Transverse colon (tissue), 4 donors: ENCODE data around the gene KIAA1217. TPM values are rescaled to one million over a fixed set of nuclear protein-coding genes. Genes with fewer than 3 reads are reported as not detected.
"Not testable (repeated sequence)": the region's sequence is repeated elsewhere in the genome, so short reads cannot be mapped to it uniquely, and the experiment has no call there.

Source experiments
- DNase-seq: peaks from one replicate; pipeline ENCODE4 v3.0.0-alpha.2; 2019
- H3K27ac ChIP-seq, 4 donors: fragments of 200-600 bp; sonication (generic); 2 replicates each; pipeline ENCODE4 v1.5.1; 2016 to 2018; ENCODE audit warnings: inconsistent platforms in 4 of 4
- H3K27me3 ChIP-seq: fragments of 200-600 bp; sonication (generic); 2 replicates; pipeline ENCODE4 v1.5.1; 2017; ENCODE audit warnings: inconsistent platforms
- H3K36me3 ChIP-seq, 4 donors: fragments of 200-600 bp; sonication (generic); 2 replicates each; pipeline ENCODE4 v1.5.1; 2017 to 2019; ENCODE audit warnings: inconsistent platforms in 4 of 4
- H3K4me1 ChIP-seq, 4 donors: fragments of 200-600 bp; sonication (generic); 2 replicates each; pipeline ENCODE4 v1.5.1; 2017 to 2020; ENCODE audit warnings: inconsistent platforms in 4 of 4
- H3K4me3 ChIP-seq, 4 donors: fragments of 200-600 bp; sonication (generic); 1 replicate in 1 of 4; 2 replicates in 3 of 4; pipeline versions ENCODE4 v1.5.1 to v1.6.1; 2017 to 2019; ENCODE audit warnings: inconsistent platforms in 4 of 4
- H3K9me3 ChIP-seq, 2 donors: fragments of 200-600 bp; sonication (generic); 2 replicates each; pipeline ENCODE4 v1.5.1; 2017 to 2019; ENCODE audit warnings: inconsistent platforms in 2 of 2
- CTCF ChIP-seq, 5 experiments: fragments of 200-600 bp in 3 of 5; fragments of 450-650 bp in 2 of 5; sonication (generic) in 3 of 5; IDR thresholded peaks; 1 replicate in 2 of 5; 2 replicates in 3 of 5; pipeline ENCODE4 v1.5.1; 2016 to 2017; ENCODE audit warnings: antibody characterized with exemption in 5 of 5, inconsistent platforms in 3 of 5, mild to moderate bottlenecking in 2 of 5, moderate library complexity in 1 of 5
- EP300 ChIP-seq: sonication (generic); formaldehyde crosslinking; IDR thresholded peaks from one replicate; pipeline ENCODE4 v1.6.1; 2017; ENCODE audit warnings: antibody characterized with exemption, low read depth
- POLR2A ChIP-seq: fragments of 450-650 bp; IDR thresholded peaks from one replicate; pipeline ENCODE4 v1.6.1; 2016; ENCODE audit warnings: antibody characterized with exemption, mild to moderate bottlenecking, moderate library complexity
- POLR2AphosphoS5 ChIP-seq, 3 donors: sonication (generic); formaldehyde crosslinking; IDR thresholded peaks; one replicate each; pipeline ENCODE4 v1.6.1; 2016; ENCODE audit warnings: antibody characterized with exemption in 3 of 3
- WGBS, 2 donors: methylation state at CpG; one replicate each; pipeline ENCODE4 v1.1.5; 2018; ENCODE audit warnings: low coverage in 1 of 2; 5-methylcytosine and 5-hydroxymethylcytosine counted together
- in situ Hi-C, 4 donors: fragments of 200-750 bp; cut with MboI; loops; one replicate each; pipeline versions ENCODE4 v1.15.0 to v1.15.1; 2017; ENCODE audit warnings: low sequenced_read_pairs in 3 of 4, low pct_ligation_motif_present in 1 of 4, low pct_unique_long_range_greater_than_20kb in 1 of 4
- intact Hi-C: fragments of 100-400 bp; cut with DNase I; formaldehyde crosslinking; loops from one replicate; pipeline ENCODE4 v1.15.1; 2023; ENCODE audit warnings: low total_unique reads
- total RNA-seq, 4 donors: library from RNA; depleted of rRNA; stranded (reverse); fragments of >200 nt; gene quantifications; one replicate each; pipeline ENCODE4 v1.1.0, GENCODE V29; 2016

Gene KIAA1217
- total RNA-seq, 4 donors from 2014 or later, result 56.5 to 175 (median 72.0) TPM

- no peaks in the 10 kb centered on the region for H3K4me1 ChIP-seq
- H3K4me3 ChIP-seq, result no peak overlapping the region
- H3K9me3 ChIP-seq, result no peaks in the 10 kb centered on the region
- TF ChIP-seq POLR2AphosphoS5 (IDR thresholded peaks at IDR 0.05) (no peak), POLR2A (no peak), EP300 (no peak), CTCF (IDR thresholded peaks at IDR 0.05) (no peak)
- no peaks in the 10 kb centered on the region for H3K36me3 ChIP-seq
- DNase-seq, result no peak
- no peaks in the 10 kb centered on the region for H3K27me3 ChIP-seq
- WGBS, 2 donors, result 90 to 95% methylated on average over 7 to 13 of the region's 13 CpGs
- in situ Hi-C loops, result no loop called here
- intact Hi-C loops, result no loop called here
- H3K27ac ChIP-seq, result no peak overlapping the region
Observed at GRCh38 chr10:24440817-24441797, 232.2 kb downstream of the KIAA1217 start.

- intact Hi-C loops, result no loop called here
- WGBS, 2 donors, result 81 to 100% methylated on average over 1 of the region's 1 CpG
- TF ChIP-seq CTCF (IDR thresholded peaks at IDR 0.05) (no peak), EP300 (no peak), POLR2AphosphoS5 (IDR thresholded peaks at IDR 0.05) (no peak), POLR2A (no peak)
- Histone ChIP-seq H3K27ac (no peak overlapping the region), H3K27me3 (no peaks in the 10 kb centered on the region), H3K36me3 (no peaks in the 10 kb centered on the region), H3K9me3 (no peaks in the 10 kb centered on the region), H3K4me1 (no peaks in the 10 kb centered on the region), H3K4me3 (no peak overlapping the region)
- DNase-seq, result no peak
- in situ Hi-C loops, result no loop called here
Observed at GRCh38 chr10:24442234-24442633, 233.3 kb downstream of the KIAA1217 start.

GRCh38 chr10:24442641-24443174 lies 233.8 kb downstream of the KIAA1217 start:
- H3K27me3 ChIP-seq, H3K9me3 ChIP-seq, H3K4me1 ChIP-seq, H3K27ac ChIP-seq, H3K36me3 ChIP-seq, H3K4me3 ChIP-seq, intact Hi-C loops, DNase-seq, in situ Hi-C loops: not testable (repeated sequence)
- WGBS, 2 donors, result 82 to 94% methylated on average over 2 of the region's 2 CpGs

- intact Hi-C loops, result no loop called here
- peaks cover 0 to 9% (median 4%) of the 10 kb centered on the region in 4 donors for H3K4me1 ChIP-seq
- no peaks in the 10 kb centered on the region for H3K27me3 ChIP-seq
- no peak overlapping the region for H3K27ac ChIP-seq
- DNase-seq, result no peak
- in situ Hi-C loops, result no loop called here
- H3K9me3 ChIP-seq, result no peaks in the 10 kb centered on the region
- 73 to 81% methylated on average over 4 of the region's 4 CpGs for WGBS, 2 donors
- no peaks in the 10 kb centered on the region for H3K36me3 ChIP-seq
- H3K4me3 ChIP-seq, result no peak overlapping the region
- TF ChIP-seq EP300 (no peak), CTCF (IDR thresholded peaks at IDR 0.05) (no peak), POLR2A (no peak), POLR2AphosphoS5 (IDR thresholded peaks at IDR 0.05) (no peak)
Observed at GRCh38 chr10:24444337-24444736, 235.4 kb downstream of the KIAA1217 start.

- H3K27ac ChIP-seq, in situ Hi-C loops, intact Hi-C loops, H3K36me3 ChIP-seq, H3K9me3 ChIP-seq, DNase-seq, H3K4me3 ChIP-seq, H3K27me3 ChIP-seq: not testable (repeated sequence)
- peaks cover 0 to 20% (median 4%) of the 10 kb centered on the region in 4 donors for H3K4me1 ChIP-seq
- WGBS, 2 donors, result 93% methylated on average over 2 of the region's 2 CpGs; no CpG with 5 or more reads in 1 of the 2 donors
Observed at GRCh38 chr10:24445958-24446357, 237.0 kb downstream of the KIAA1217 start.
